Measurements from ENCODE around the gene ESCO1. TPM values are rescaled to one million over a fixed set of nuclear protein-coding genes. Genes with fewer than 3 reads are reported as not detected.
A peak's percentile ranks its signal among the peaks of the same experiment; 100 is the strongest.

Gene ESCO1
- polyA plus RNA-seq, 3 donors from 2014 or later = 2.5 to 11.6 (median 3.5) TPM

DNA sequence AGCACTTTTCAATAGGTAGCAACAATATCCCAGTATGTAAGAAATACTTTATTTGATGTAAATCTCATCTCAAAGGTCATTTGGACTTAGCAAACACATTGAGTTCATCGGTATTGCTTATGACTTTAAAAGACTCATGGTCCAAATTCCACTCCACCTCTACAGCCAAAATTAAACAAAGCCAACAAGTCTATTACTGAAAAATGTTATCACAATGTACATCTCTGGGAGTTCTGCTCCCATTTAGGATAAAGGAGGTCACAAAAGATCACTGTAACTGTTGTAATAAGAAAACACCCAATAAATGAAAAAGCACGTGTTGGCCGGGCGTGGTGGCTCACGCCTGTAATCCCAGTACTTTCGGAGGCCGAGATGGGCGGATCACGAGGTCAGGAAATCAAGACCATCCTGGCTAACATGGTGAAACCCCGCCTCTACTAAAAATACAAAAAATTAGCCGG, 50.0 kb downstream of the ESCO1 start:
- Mint-ChIP-seq H3K36me3 (peaks cover 3 to 23% (median 20%) of the 10 kb centered on the region in 3 donors), H3K4me3 (no peak overlapping the region), H3K4me1 (peaks cover 9 to 28% of the 10 kb centered on the region in 2 donors), H3K27ac (peak overlapping the region in 1 of 6 donors; percentile 29), H3K27me3 (ENCODE audit: low read depth in 3 of 3) (peaks cover 0 to 1% (median 0%) of the 10 kb centered on the region in 3 donors), H3K9me3 (no peaks in the 10 kb centered on the region)
- DNase-seq = no peak

DNA sequence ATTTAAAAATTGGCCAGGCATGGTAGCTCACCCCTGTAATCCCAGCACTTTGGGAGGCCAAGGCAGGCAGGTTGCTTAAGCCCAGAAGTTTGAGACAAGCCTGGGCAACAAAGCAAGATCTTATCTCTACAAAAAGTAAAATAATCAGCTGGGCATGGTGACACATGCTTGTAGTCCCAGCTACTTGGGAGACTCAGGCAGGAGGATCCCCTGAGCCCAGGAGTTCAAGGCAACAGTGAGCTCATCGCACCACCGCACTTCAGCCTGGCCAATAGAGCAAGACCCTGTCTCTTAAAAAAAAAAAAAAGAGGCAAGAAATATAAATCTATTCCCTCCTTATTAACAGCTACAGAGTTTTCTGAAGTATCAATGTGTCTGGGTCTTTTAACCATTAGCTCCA, 51.9 kb downstream of the ESCO1 start:
- H3K27ac Mint-ChIP-seq = no peak overlapping the region
- no peaks in the 10 kb centered on the region for H3K9me3 Mint-ChIP-seq
- H3K4me1 Mint-ChIP-seq = peaks cover 7 to 29% of the 10 kb centered on the region in 2 donors
- H3K27me3 Mint-ChIP-seq (ENCODE audit: low read depth in 3 of 3) = peaks cover 0 to 1% (median 0%) of the 10 kb centered on the region in 3 donors
- H3K36me3 Mint-ChIP-seq = peaks cover 3 to 23% (median 19%) of the 10 kb centered on the region in 3 donors
- no peak overlapping the region for H3K4me3 Mint-ChIP-seq
- no peak for DNase-seq

DNA sequence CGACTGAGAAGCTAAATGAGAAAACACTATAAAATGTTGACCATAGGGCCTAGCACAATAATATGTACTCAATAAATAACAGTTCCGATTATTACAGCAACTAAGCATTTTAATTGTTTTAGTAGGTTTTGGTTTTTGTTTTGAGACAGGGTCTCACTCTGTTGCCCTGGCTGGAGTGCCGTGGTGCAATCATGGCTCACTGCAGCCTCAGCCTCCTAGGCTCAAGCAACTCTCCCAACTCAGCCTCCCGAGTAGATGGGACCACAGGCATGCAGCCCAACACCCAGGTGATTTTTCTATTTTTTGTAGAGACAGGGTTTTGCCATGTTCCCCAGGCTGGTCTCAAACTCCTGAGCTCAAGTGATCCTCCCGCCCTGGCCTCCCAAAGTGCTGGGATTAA, 54.1 kb downstream of the ESCO1 start:
- no peak for DNase-seq
- Mint-ChIP-seq H3K27ac (peak overlapping the region in 1 of 6 donors; percentile 26), H3K4me1 (peaks cover 2 to 23% of the 10 kb centered on the region in 2 donors), H3K27me3 (ENCODE audit: low read depth in 3 of 3) (peaks cover 0 to 1% (median 0%) of the 10 kb centered on the region in 3 donors), H3K9me3 (no peaks in the 10 kb centered on the region), H3K4me3 (no peak overlapping the region), H3K36me3 (peaks cover 11 to 17% (median 16%) of the 10 kb centered on the region in 3 donors)

DNA sequence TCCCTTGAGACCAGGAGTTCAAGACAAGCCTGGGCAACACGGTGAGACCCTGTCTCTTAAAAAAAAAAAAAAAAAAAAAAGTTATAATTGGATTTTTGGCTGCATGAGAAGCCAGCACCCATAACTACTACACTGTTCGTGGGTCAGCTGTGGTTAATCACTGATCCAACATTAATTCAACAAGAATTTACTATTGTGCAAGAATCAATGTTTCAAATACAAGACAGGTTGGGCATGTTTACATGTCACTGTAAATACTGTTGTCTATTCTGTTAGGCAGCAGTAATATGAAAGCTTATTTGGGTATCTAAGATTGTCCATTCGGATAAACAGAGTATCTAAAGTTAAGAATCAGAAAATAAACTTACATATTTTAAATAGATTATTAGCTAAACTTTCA, 62.3 kb downstream of the ESCO1 start:
- Mint-ChIP-seq H3K4me1 (peaks cover 2 to 4% of the 10 kb centered on the region in 2 donors), H3K9me3 (no peaks in the 10 kb centered on the region), H3K36me3 (peaks cover 8 to 18% (median 8%) of the 10 kb centered on the region in 3 donors), H3K27ac (no peak overlapping the region), H3K27me3 (ENCODE audit: low read depth in 3 of 3) (peaks cover 0 to 3% (median 0%) of the 10 kb centered on the region in 3 donors), H3K4me3 (no peak overlapping the region)
- no peak for DNase-seq

DNA sequence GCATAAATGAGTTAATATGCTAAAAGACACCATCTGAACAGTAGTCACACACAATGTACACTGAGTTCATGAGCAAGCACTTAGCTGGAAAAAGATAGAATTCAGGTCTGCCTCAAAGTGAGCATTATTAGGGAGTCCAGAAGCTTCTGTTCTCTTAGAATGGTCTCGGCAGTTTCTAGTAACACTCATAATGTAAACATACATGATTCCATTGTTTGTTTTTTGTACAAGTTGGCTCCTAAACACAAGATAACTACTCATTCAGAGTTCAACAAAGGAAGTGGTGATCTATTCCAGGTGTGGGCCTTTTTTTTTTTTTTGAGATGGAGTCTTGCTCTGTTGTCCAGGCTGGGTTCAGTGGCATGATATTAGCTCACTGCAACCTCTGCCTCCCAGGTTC, 66.2 kb downstream of the ESCO1 start:
- Mint-ChIP-seq H3K27ac (no peak overlapping the region), H3K4me3 (no peak overlapping the region), H3K9me3 (no peaks in the 10 kb centered on the region), H3K4me1 (no peaks in the 10 kb centered on the region), H3K36me3 (peaks cover 9 to 42% (median 13%) of the 10 kb centered on the region in 3 donors), H3K27me3 (ENCODE audit: low read depth in 3 of 3) (peaks cover 0 to 3% (median 0%) of the 10 kb centered on the region in 3 donors)
- no peak for DNase-seq

DNA sequence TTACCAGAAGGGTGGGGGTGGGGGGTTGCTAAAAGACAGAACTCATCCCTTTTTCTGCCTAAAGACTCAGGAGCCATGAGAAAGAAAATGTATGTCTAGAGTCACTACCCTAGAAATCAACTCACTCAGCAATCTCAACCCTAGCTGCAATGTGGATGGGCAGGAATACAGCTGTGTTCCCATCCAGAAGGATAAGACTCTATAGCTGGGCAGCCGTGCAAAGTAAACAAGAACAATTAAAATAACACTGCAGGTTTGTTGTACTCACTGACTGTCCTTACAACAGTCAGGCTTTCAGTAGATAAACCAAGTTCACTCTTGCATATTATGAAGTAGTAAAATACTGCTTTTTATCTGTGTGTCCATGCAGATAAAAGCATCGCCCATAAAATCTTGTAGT, 74.0 kb downstream of the ESCO1 start:
- Mint-ChIP-seq H3K4me1 (no peaks in the 10 kb centered on the region), H3K4me3 (no peak overlapping the region), H3K27me3 (ENCODE audit: low read depth in 3 of 3) (no peaks in the 10 kb centered on the region), H3K36me3 (peaks cover 12 to 41% (median 27%) of the 10 kb centered on the region in 3 donors), H3K9me3 (no peaks in the 10 kb centered on the region), H3K27ac (peak overlapping the region in 1 of 6 donors; percentile 39)
- DNase-seq = no peak

DNA sequence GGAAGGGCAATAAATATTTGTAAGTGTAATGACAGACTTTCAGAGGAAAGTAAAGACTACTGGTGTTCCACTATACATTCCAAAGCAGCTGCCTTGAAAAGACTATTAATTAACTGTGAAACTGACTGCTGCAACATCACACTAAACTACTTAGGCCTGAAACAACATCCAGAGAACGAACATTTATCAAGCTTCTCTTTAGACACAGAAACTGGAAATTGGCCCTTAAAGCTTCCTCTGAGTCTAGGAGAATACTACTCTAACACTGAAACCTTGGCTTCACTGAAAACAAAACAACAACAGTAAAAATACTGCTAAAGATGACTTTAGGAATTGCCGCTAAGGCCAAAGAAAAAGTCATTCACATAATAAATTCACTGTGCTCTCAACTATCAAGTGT, 74.6 kb downstream of the ESCO1 start:
- Mint-ChIP-seq H3K9me3 (no peaks in the 10 kb centered on the region), H3K27me3 (ENCODE audit: low read depth in 3 of 3) (no peaks in the 10 kb centered on the region), H3K36me3 (peaks cover 16 to 36% (median 24%) of the 10 kb centered on the region in 3 donors), H3K4me3 (no peak overlapping the region), H3K27ac (peak overlapping the region in 1 of 6 donors; percentile 25), H3K4me1 (no peaks in the 10 kb centered on the region)
- no peak for DNase-seq

DNA sequence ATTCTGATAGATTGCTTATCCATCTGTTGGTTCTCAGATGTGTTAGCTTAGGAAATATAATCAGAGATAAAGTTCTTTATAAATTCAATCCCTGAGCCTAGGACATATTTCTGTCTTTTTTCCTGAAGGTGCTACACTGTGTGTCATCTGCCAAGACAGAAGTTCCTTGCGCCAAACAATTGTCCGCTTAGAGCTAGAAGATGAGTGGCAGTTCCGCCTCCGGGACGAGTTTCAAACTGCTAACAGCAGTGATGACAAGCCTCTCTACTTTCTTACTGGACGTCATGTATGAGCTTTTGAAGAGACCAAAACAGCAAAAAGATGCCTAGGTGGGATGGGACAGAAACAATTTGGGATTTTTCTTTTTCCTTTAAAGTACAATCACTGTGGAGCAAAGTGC, 78.0 kb downstream of the ESCO1 start:
- H3K9me3 Mint-ChIP-seq = no peaks in the 10 kb centered on the region
- H3K36me3 Mint-ChIP-seq = peaks cover 24 to 26% (median 25%) of the 10 kb centered on the region in 3 donors
- no peaks in the 10 kb centered on the region for H3K4me1 Mint-ChIP-seq
- peak overlapping the region in 1 of 6 donors; percentile 21 for H3K27ac Mint-ChIP-seq
- peaks cover 0 to 1% (median 0%) of the 10 kb centered on the region in 3 donors for H3K27me3 Mint-ChIP-seq (ENCODE audit: low read depth in 3 of 3)
- no peak overlapping the region for H3K4me3 Mint-ChIP-seq
- no peak for DNase-seq

DNA sequence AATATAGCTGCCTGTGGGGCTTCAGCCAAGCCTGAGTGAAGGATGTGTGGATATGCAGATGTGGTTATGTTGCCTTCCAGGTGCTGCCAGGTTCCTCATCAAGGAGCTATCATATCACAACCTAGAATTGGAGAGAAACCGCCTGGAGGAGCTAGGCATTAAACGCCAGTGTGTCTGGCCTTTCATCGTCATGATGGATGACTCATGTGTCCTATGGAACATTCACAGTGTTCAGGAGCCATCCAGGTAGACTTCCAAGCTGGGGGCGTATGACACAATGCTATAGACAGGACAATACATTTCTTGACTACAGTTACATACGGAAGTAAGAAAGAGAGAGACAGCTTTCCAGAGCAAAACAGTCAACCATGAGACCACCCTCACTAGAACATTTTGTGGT, 86.8 kb downstream of the ESCO1 start:
- Mint-ChIP-seq H3K27ac (peak overlapping the region in 1 of 6 donors; percentile 58), H3K9me3 (no peaks in the 10 kb centered on the region)

DNA sequence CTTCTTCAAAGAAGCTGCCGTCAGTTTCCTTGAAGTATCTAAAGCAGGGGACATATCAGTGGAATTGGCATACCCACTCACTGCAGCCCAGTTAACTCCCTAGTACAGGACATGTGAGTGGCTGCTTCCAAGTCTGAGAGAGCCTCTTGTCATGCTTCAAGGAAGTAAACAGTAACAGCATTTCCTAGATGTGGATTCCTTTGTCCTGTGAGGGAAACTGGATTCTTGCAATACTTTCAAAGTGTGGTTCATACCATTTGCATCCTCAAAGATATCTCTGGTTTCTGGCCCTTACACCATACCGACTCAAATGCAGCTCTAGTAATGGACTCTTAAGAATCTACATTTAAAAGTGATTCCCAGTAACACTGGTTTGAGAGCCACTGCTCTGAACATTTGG, 87.2 kb downstream of the ESCO1 start:
- Mint-ChIP-seq H3K27ac (peak overlapping the region in 1 of 6 donors; percentile 58), H3K36me3 (peaks cover 18 to 34% (median 32%) of the 10 kb centered on the region in 3 donors), H3K9me3 (no peaks in the 10 kb centered on the region), H3K27me3 (ENCODE audit: low read depth in 3 of 3) (peaks cover 0 to 3% (median 0%) of the 10 kb centered on the region in 3 donors), H3K4me1 (no peaks in the 10 kb centered on the region), H3K4me3 (no peak overlapping the region)
- no peak for DNase-seq

More for the DNA sequence above, 86.8 kb downstream of the ESCO1 start:
- Mint-ChIP-seq H3K36me3 (peaks cover 18 to 34% (median 32%) of the 10 kb centered on the region in 3 donors), H3K4me3 (no peak overlapping the region), H3K4me1 (no peaks in the 10 kb centered on the region), H3K27me3 (ENCODE audit: low read depth in 3 of 3) (peaks cover 0 to 3% (median 0%) of the 10 kb centered on the region in 3 donors)
- DNase-seq = no peak

DNA sequence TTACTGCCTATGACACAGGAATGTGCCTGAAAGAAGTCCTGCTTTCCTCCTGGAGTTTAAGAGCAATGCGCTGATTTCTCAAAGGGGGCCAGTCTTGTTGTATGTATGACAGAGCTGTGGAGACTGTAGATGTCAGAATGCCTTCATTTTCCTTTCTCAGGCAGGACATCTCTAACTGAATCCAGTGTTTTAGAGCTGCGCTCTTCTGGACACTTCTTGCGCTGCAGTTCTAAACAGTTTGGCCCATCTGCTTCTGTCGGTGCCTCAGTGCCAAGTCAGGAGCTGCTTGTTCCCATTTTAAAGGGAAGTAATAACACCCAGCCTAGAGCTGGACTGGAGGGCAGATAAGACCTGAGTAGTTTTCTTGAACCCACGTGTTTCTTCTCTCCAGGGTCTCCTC, 91.4 kb downstream of the ESCO1 start:
- Mint-ChIP-seq H3K27me3 (ENCODE audit: low read depth in 3 of 3) (peaks cover 0 to 3% (median 0%) of the 10 kb centered on the region in 3 donors), H3K27ac (no peak overlapping the region), H3K4me3 (no peak overlapping the region), H3K9me3 (no peaks in the 10 kb centered on the region), H3K4me1 (no peaks in the 10 kb centered on the region), H3K36me3 (peaks cover 18 to 25% (median 23%) of the 10 kb centered on the region in 3 donors)
- DNase-seq = no peak

DNA sequence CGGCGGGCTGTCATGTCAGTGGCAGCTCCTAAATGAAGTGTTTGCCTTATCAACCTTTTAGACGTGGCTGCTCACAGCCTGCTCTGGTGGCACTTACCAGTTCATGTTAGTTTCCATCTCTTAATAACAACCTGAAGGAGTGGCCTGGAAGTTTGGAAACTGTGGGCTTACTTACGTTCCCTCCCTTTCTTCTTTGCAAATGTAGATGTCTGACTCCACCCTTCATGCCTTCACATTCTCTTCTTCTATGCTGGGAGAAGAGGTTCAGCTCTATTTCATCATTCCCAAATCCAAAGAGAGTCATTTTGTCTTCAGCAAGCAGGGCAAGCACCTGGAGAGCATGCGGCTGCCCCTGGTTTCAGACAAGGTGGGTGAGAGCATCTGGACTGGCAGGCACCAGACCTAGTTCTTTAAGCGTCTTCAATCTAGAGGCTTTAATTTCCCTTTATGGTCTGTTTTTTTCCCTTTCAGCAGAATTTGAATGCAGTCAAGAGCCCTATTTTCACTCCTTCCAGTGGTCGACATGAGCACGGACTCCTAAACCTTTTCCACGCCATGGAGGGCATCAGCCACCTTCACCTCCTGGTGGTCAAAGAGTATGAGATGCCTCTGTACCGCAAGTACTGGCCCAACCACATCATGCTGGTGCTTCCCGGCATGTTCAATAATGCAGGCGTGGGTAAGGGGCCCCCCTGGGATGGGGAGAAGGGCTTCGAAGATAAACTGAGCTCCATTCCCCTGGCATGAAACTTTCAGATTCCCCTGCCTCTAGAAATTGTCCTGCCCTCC, 92.4 kb downstream of the ESCO1 start:
- H3K4me1 Mint-ChIP-seq = no peaks in the 10 kb centered on the region
- no peak for DNase-seq
- no peak overlapping the region for H3K27ac Mint-ChIP-seq
- no peak overlapping the region for H3K4me3 Mint-ChIP-seq
- H3K27me3 Mint-ChIP-seq (ENCODE audit: low read depth in 3 of 3) = peaks cover 0 to 3% (median 0%) of the 10 kb centered on the region in 3 donors
- no peaks in the 10 kb centered on the region for H3K9me3 Mint-ChIP-seq
- H3K36me3 Mint-ChIP-seq = peaks cover 9 to 15% (median 14%) of the 10 kb centered on the region in 3 donors

DNA sequence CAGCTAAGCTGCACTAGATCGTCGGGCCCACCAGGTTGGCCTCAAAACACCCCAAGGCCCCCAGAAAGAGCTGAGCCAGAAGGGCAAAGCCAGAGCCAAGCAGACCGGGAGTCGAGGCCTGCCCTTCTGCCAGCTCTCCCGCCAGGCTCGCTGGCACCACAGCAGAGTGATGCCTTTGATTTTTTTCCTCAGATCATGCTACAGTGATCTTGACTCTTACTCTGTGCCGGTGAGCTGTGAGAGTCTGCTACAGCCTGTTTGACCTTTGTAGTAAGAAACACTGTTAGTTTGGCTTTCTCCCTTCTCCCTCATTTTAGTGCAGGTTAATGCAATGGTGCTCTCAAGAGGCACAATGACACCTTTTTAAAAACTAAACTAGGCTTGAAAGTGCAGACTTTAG, 97.8 kb downstream of the ESCO1 start:
- DNase-seq = no peak
- H3K4me1 Mint-ChIP-seq = no peaks in the 10 kb centered on the region

DNA sequence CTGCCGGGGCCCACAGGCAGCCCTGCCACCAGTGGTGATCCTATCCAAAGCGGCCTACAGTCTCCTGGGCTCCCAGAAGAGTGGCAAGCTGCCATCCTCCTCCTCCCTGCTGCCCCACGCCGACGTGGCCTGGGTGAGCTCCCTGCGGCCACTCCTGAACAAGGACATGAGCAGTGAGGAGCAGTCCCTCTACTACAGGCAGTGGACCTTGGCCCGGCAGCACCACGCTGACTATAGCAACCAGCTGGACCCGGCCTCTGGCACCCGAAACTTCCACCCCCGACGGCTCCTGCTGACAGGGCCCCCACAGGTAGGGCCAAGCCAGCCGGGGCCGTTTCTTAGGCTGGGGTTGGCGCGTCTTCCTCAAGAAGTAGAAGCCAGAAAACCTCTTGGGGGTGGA, 100.5 kb downstream of the ESCO1 start:
- no peaks in the 10 kb centered on the region for H3K9me3 Mint-ChIP-seq
- H3K4me1 Mint-ChIP-seq = no peaks in the 10 kb centered on the region
- no peak overlapping the region for H3K4me3 Mint-ChIP-seq
- peaks cover 0 to 7% (median 2%) of the 10 kb centered on the region in 3 donors for H3K27me3 Mint-ChIP-seq (ENCODE audit: low read depth in 3 of 3)
- no peak overlapping the region for H3K27ac Mint-ChIP-seq
- H3K36me3 Mint-ChIP-seq = no peaks in the 10 kb centered on the region
- DNase-seq = no peak

More for the DNA sequence above, 97.8 kb downstream of the ESCO1 start:
- Mint-ChIP-seq H3K36me3 (no peaks in the 10 kb centered on the region), H3K4me3 (no peak overlapping the region), H3K9me3 (no peaks in the 10 kb centered on the region), H3K27me3 (ENCODE audit: low read depth in 3 of 3) (peaks cover 0 to 7% (median 0%) of the 10 kb centered on the region in 3 donors), H3K27ac (no peak overlapping the region)
